Trophoblast cell (in vitro differentiated cells and primary cell): Measurements from ENCODE around the gene GRM2.
A peak's percentile ranks its signal among the peaks of the same experiment; 100 is the strongest.

Experiments
- DNase-seq, 2 donors: peaks; one replicate each; pipeline ENCODE4 v3.0.0-alpha.2; 2016
- H2AFZ ChIP-seq: 2 replicates; pipeline ENCODE4 v1.6.1; 2013; ENCODE audit warnings: low read length, moderate library complexity, mild to moderate bottlenecking; ENCODE audit not compliant: insufficient read depth, poor library complexity
- H2AK5ac ChIP-seq: 2 replicates; pipeline ENCODE4 v1.6.1; 2013; ENCODE audit warnings: mild to moderate bottlenecking, low read length
- H2BK120ac ChIP-seq: 2 replicates; pipeline ENCODE4 v1.6.1; 2013; ENCODE audit warnings: low read length, mild to moderate bottlenecking, moderate library complexity; ENCODE audit not compliant: insufficient read depth, poor library complexity
- H2BK12ac ChIP-seq: 2 replicates; pipeline ENCODE4 v1.6.1; 2013; ENCODE audit warnings: mild to moderate bottlenecking, low read length, moderate library complexity
- H2BK5ac ChIP-seq: 2 replicates; pipeline ENCODE4 v1.6.1; 2013; ENCODE audit warnings: low read length, low read depth, moderate library complexity, mild to moderate bottlenecking; ENCODE audit not compliant: poor library complexity
- H3K14ac ChIP-seq: 2 replicates; pipeline ENCODE4 v1.6.1; 2013; ENCODE audit warnings: mild to moderate bottlenecking, low read length
- H3K18ac ChIP-seq: 2 replicates; pipeline ENCODE4 v1.6.1; 2013; ENCODE audit warnings: mild to moderate bottlenecking, low read length
- H3K23ac ChIP-seq: 2 replicates; pipeline ENCODE4 v1.6.1; 2013; ENCODE audit warnings: low read length
- H3K27ac ChIP-seq: 2 replicates; pipeline ENCODE4 v1.5.1; 2013; ENCODE audit warnings: low read depth, mild to moderate bottlenecking, inconsistent platforms, low read length, moderate library complexity
- H3K27me3 ChIP-seq: 2 replicates; pipeline ENCODE4 v1.6.1; 2013; ENCODE audit warnings: inconsistent platforms, mild to moderate bottlenecking, low read length, moderate library complexity; ENCODE audit not compliant: insufficient read depth
- H3K36me3 ChIP-seq, 2 experiments: 1 replicate in 1 of 2; 2 replicates in 1 of 2; pipeline ENCODE4 v1.6.1; 2013; ENCODE audit warnings: low read length in 2 of 2, mild to moderate bottlenecking in 2 of 2, moderate library complexity in 1 of 2; ENCODE audit not compliant: insufficient read depth in 2 of 2, control insufficient read depth in 1 of 2
- H3K4ac ChIP-seq: 2 replicates; pipeline ENCODE4 v1.6.1; 2013; ENCODE audit warnings: low read depth, mild to moderate bottlenecking, low read length, moderate library complexity
- H3K4me1 ChIP-seq, 2 experiments: 1 replicate in 1 of 2; 2 replicates in 1 of 2; pipeline ENCODE4 v1.6.1; 2013; ENCODE audit warnings: low read length in 2 of 2, mild to moderate bottlenecking in 2 of 2, moderate library complexity in 1 of 2; ENCODE audit not compliant: insufficient read depth in 2 of 2, control insufficient read depth in 1 of 2
- H3K4me2 ChIP-seq: 2 replicates; pipeline ENCODE4 v1.6.1; 2013; ENCODE audit warnings: inconsistent platforms, mild to moderate bottlenecking, low read length, moderate library complexity
- H3K4me3 ChIP-seq: 2 replicates; pipeline ENCODE4 v1.5.1; 2013; ENCODE audit warnings: mild to moderate bottlenecking, low read depth, low read length, inconsistent platforms
- H3K79me1 ChIP-seq: one replicate; pipeline ENCODE4 v1.6.1; 2013; ENCODE audit warnings: low read length
- H3K79me2 ChIP-seq: 2 replicates; pipeline ENCODE4 v1.6.1; 2013; ENCODE audit warnings: low read length, mild to moderate bottlenecking; ENCODE audit not compliant: control insufficient read depth, insufficient read depth, poor library complexity
- H3K9ac ChIP-seq: 2 replicates; pipeline ENCODE4 v1.6.1; 2013; ENCODE audit warnings: mild to moderate bottlenecking, low read length
- H3K9me3 ChIP-seq: 2 replicates; pipeline ENCODE4 v1.6.1; 2013; ENCODE audit warnings: low read depth, mild to moderate bottlenecking, control low read depth, inconsistent platforms, low read length; ENCODE audit not compliant: insufficient read depth
- H4K12ac ChIP-seq: 2 replicates; pipeline ENCODE4 v1.6.1; 2013; ENCODE audit warnings: low read depth, mild to moderate bottlenecking, low read length, moderate library complexity
- H4K8ac ChIP-seq: 2 replicates; pipeline ENCODE4 v1.6.1; 2013; ENCODE audit warnings: low read depth, mild to moderate bottlenecking, low read length, moderate library complexity
- H4K91ac ChIP-seq: one replicate; pipeline ENCODE4 v1.6.1; 2013; ENCODE audit warnings: low read depth, mild to moderate bottlenecking, low read length, moderate library complexity
- WGBS: extraction: QIAGEN DNeasy Blood & Tissue Kit; methylation state at CpG from one replicate; pipeline ENCODE4 v1.1.7; 2013; ENCODE audit warnings: missing lambda C conversion rate; ENCODE audit not compliant: insufficient read length, insufficient coverage; ENCODE audit errors: extremely low coverage; 5-methylcytosine and 5-hydroxymethylcytosine counted together

The GRM2 gene

GRCh38 chr3:51676102-51676640 is 30.7 kb upstream of the GRM2 start:
- no peak overlapping the region for H2BK12ac ChIP-seq
- H3K27me3 ChIP-seq, result no peaks in the 10 kb centered on the region
- no peak overlapping the region for H3K4ac ChIP-seq
- peaks cover 3 to 12% of the 10 kb centered on the region in 2 experiments for H3K4me1 ChIP-seq
- H2AK5ac ChIP-seq, result no peak overlapping the region
- no peak overlapping the region for H3K14ac ChIP-seq
- no CpG with 5 or more reads among the region's 3 CpGs for WGBS
- H3K27ac ChIP-seq, result no peak overlapping the region
- H2AFZ ChIP-seq, result no peak overlapping the region
- peaks cover 7% of the 10 kb centered on the region for H3K79me1 ChIP-seq
- H3K79me2 ChIP-seq, result peaks cover 6% of the 10 kb centered on the region
- H3K4me3 ChIP-seq, result no peak overlapping the region
- H4K12ac ChIP-seq, result no peak overlapping the region
- H4K91ac ChIP-seq, result no peak overlapping the region
- no peak overlapping the region for H3K4me2 ChIP-seq
- no peak for DNase-seq
- H3K18ac ChIP-seq, result no peak overlapping the region
- H3K23ac ChIP-seq, result no peak overlapping the region
- peaks cover 2 to 3% of the 10 kb centered on the region in 2 experiments for H3K36me3 ChIP-seq
- no peak overlapping the region for H2BK5ac ChIP-seq
- H4K8ac ChIP-seq, result no peak overlapping the region
- no peaks in the 10 kb centered on the region for H3K9me3 ChIP-seq
- H2BK120ac ChIP-seq, result no peak overlapping the region
- H3K9ac ChIP-seq, result no peak overlapping the region

- Histone ChIP-seq H3K23ac (no peak overlapping the region), H3K4ac (no peak overlapping the region), H2BK12ac (no peak overlapping the region), H3K36me3 (peaks cover 2 to 3% of the 10 kb centered on the region in 2 experiments), H2BK120ac (no peak overlapping the region), H3K4me2 (no peak overlapping the region), H3K27ac (no peak overlapping the region), H3K79me2 (no peaks in the 10 kb centered on the region), H4K8ac (no peak overlapping the region), H3K79me1 (no peaks in the 10 kb centered on the region), H2BK5ac (no peak overlapping the region), H3K27me3 (no peaks in the 10 kb centered on the region), H3K14ac (no peak overlapping the region), H3K4me3 (no peak overlapping the region), H3K9ac (no peak overlapping the region), H4K12ac (no peak overlapping the region), H3K4me1 (peaks cover 0 to 16% of the 10 kb centered on the region in 2 experiments), H3K9me3 (no peaks in the 10 kb centered on the region), H2AFZ (no peak overlapping the region), H2AK5ac (no peak overlapping the region), H4K91ac (no peak overlapping the region), H3K18ac (no peak overlapping the region)
- WGBS, result no CpG with 5 or more reads among the region's 3 CpGs
- no peak for DNase-seq
Observed at GRCh38 chr3:51677358-51677757, 29.5 kb upstream of the GRM2 start.

- Histone ChIP-seq H3K4me3 (no peak overlapping the region), H3K23ac (no peak overlapping the region), H3K9me3 (no peaks in the 10 kb centered on the region), H3K4me2 (no peak overlapping the region), H2AFZ (no peak overlapping the region), H3K27ac (no peak overlapping the region), H3K18ac (no peak overlapping the region), H3K14ac (no peak overlapping the region), H2BK12ac (no peak overlapping the region), H2BK5ac (no peak overlapping the region), H3K36me3 (peaks cover 3% of the 10 kb centered on the region in 2 experiments), H3K4me1 (peaks cover 0 to 16% of the 10 kb centered on the region in 2 experiments), H3K27me3 (no peaks in the 10 kb centered on the region), H4K91ac (no peak overlapping the region), H3K79me2 (no peaks in the 10 kb centered on the region), H3K4ac (no peak overlapping the region), H2BK120ac (no peak overlapping the region), H2AK5ac (no peak overlapping the region), H4K12ac (no peak overlapping the region), H3K79me1 (no peaks in the 10 kb centered on the region), H3K9ac (no peak overlapping the region), H4K8ac (no peak overlapping the region)
- no CpG with 5 or more reads among the region's 1 CpG for WGBS
- DNase-seq, result no peak
Observed at GRCh38 chr3:51678186-51678585, 28.7 kb upstream of the GRM2 start.

DNA sequence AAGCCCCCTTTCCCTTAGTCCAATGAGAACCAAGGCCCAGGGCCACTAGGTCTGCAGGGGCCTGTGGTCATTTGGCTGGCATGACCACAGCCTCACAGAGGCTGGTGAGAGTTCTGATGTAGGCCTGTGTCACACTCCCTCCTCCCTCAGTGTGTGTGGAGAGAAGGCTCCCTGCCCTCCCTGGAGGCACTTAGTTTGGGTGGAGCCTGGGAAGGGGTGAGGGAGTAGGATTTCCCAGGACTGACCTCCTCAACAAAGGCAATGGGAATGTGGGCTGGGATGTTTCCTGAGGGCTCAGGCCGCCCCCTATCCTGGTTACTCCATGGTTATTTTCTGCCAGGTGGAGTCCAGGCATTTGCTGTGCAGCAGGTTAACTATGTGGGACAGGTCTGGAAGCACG is 28.2 kb upstream of the GRM2 start:
- DNase-seq, result peak in 1 of 2 donors; percentile 2
- no CpG with 5 or more reads among the region's 2 CpGs for WGBS
- Histone ChIP-seq H3K36me3 (peaks cover 3 to 5% of the 10 kb centered on the region in 2 experiments), H3K14ac (no peak overlapping the region), H2AFZ (no peak overlapping the region), H4K12ac (no peak overlapping the region), H2BK5ac (no peak overlapping the region), H2BK120ac (no peak overlapping the region), H3K9ac (no peak overlapping the region), H3K79me2 (no peaks in the 10 kb centered on the region), H4K91ac (no peak overlapping the region), H2BK12ac (no peak overlapping the region), H3K23ac (no peak overlapping the region), H3K9me3 (no peaks in the 10 kb centered on the region), H3K4ac (no peak overlapping the region), H4K8ac (no peak overlapping the region), H3K4me2 (no peak overlapping the region), H3K4me1 (peaks cover 0 to 16% of the 10 kb centered on the region in 2 experiments), H3K27me3 (no peaks in the 10 kb centered on the region), H2AK5ac (no peak overlapping the region), H3K4me3 (no peak overlapping the region), H3K27ac (no peak overlapping the region), H3K79me1 (no peaks in the 10 kb centered on the region), H3K18ac (no peak overlapping the region)
